Kidney (tissue), 14 donors: ENCODE results near the gene MAP6. TPM values are rescaled to one million over a fixed set of nuclear protein-coding genes. Genes with fewer than 3 reads are reported as not detected.

Experiments
- DNase-seq, 5 donors: peaks; one replicate each; pipeline ENCODE4 v3.0.0-alpha.2; 2013 to 2020
- FAIRE-seq: peaks from 2 replicates; lab custom pipeline; 2012; peaks lifted over from hg19 to GRCh38; lab: Jason Lieb, UNC
- H3K27ac ChIP-seq, 2 donors: one replicate each; pipeline ENCODE4 v1.7.0; 2013; ENCODE audit warnings: low read depth in 2 of 2, low read length in 2 of 2, inconsistent platforms in 1 of 2
- H3K27me3 ChIP-seq: one replicate; pipeline ENCODE4 v1.7.1; 2013; ENCODE audit warnings: low read length, inconsistent platforms; ENCODE audit not compliant: control insufficient read depth, insufficient read depth
- H3K36me3 ChIP-seq, 3 donors: one replicate each; pipeline versions ENCODE4 v1.7.0 to v1.7.1; 2013; ENCODE audit warnings: low read length in 3 of 3, control low read depth in 1 of 3, inconsistent platforms in 1 of 3; ENCODE audit not compliant: insufficient read depth in 3 of 3, control insufficient read depth in 2 of 3
- H3K4me1 ChIP-seq, 3 donors: one replicate each; pipeline versions ENCODE4 v1.7.0 to v1.7.1; 2013; ENCODE audit warnings: low read length in 3 of 3, inconsistent platforms in 1 of 3, low read depth in 1 of 3; ENCODE audit not compliant: control insufficient read depth in 2 of 3, insufficient read depth in 2 of 3
- H3K4me3 ChIP-seq, 3 donors: one replicate each; pipeline versions ENCODE4 v1.7.0 to v1.8.1; 2013; ENCODE audit warnings: low read length in 3 of 3, control low read depth in 1 of 3, inconsistent platforms in 1 of 3
- H3K9ac ChIP-seq, 3 donors: one replicate each; pipeline versions ENCODE4 v1.7.0 to v1.7.1; 2013; ENCODE audit warnings: low read length in 3 of 3, control low read depth in 1 of 3, inconsistent platforms in 1 of 3
- H3K9me3 ChIP-seq, 3 donors: one replicate each; pipeline versions ENCODE4 v1.7.0 to v1.7.1; 2013; ENCODE audit warnings: low read length in 3 of 3, control low read depth in 1 of 3, inconsistent platforms in 1 of 3; ENCODE audit not compliant: control insufficient read depth in 2 of 3, insufficient read depth in 1 of 3
- CTCF ChIP-seq: IDR thresholded peaks from 3 replicates; pipeline ENCODE4 v1.5.1; 2012; ENCODE audit warnings: mild to moderate bottlenecking, moderate library complexity, borderline replicate concordance; ENCODE audit not compliant: insufficient read depth; ENCODE audit errors: extremely low read depth
- intact Hi-C: fragments of 100-400 bp; cut with DNase I; formaldehyde crosslinking; loops from one replicate; pipeline ENCODE4 v1.11.1; 2022
- polyA plus RNA-seq: library from polyadenylated mRNA; stranded (reverse); fragments of 350-450 nt; fragmentation: Illumina TruSeq; extraction: RNeasy Lipid Tissue Mini Kit (QIAGEN cat#74804); gene quantifications from one replicate; pipeline ENCODE4 v1.2.3, GENCODE V29; 2014; ENCODE audit warnings: low read depth, low replicate concordance; ENCODE audit not compliant: insufficient read depth
- total RNA-seq: library from RNA; stranded (reverse); fragmentation: NEBNext Ultra II Directional; extraction: Animal tissue kit (Norgen Biotek cat#: 25700); gene quantifications from one replicate; pipeline ENCODE4 v1.2.1, GENCODE V29; 2021
- donor health status: control.
- donor health status: control.
- donor health status: control.
- donor health status: control.
- donor health status: control.
- donor health status: DM: yes; HTN: yes; CAD: no.
- donor health status: Normal renal cell carcinoma (clear cell type).

The MAP6 gene
- total and polyA plus RNA-seq, 2 donors from 2014 or later = 7.7 to 21.3 TPM

GRCh38 chr11:75574698-75575602 lies 93.9 kb downstream of the MAP6 start:
- FAIRE-seq (no peak), DNase-seq (no peak)
- Histone ChIP-seq H3K4me3 (no peak overlapping the region), H3K27me3 (no peaks in the 10 kb centered on the region), H3K4me1 (peaks cover 0 to 9% (median 0%) of the 10 kb centered on the region in 3 donors), H3K9me3 (no peaks in the 10 kb centered on the region), H3K36me3 (peaks cover 0 to 32% (median 27%) of the 10 kb centered on the region in 3 donors), H3K9ac (no peak overlapping the region), H3K27ac (no peak overlapping the region)
- intact Hi-C loops = no loop called here
- TF ChIP-seq CTCF = peak; percentile 18

DNA sequence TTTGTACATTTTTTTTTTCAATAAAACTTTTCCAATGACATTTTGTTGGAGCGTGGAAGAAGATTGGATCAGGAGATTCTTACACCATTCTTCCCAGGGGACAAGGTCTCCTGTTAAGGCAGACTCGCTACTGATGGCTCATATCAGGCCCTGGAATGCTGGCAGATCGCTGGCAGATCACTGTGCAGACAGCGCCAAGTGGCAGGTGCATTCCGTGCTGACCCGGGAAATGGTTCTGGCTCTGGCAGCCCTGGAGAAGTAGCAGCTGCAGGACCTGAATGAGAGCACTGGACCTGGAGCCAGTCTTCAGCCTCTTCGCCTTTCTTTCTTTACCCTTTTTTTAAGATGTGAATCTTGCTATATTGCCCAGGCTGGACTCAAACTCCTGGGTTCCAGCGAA lies 96.1 kb downstream of the MAP6 start:
- no peak overlapping the region for H3K27ac ChIP-seq
- H3K36me3 ChIP-seq = peaks cover 2 to 52% (median 44%) of the 10 kb centered on the region in 3 donors
- no peaks in the 10 kb centered on the region for H3K27me3 ChIP-seq
- DNase-seq = no peak
- no peak overlapping the region for H3K9ac ChIP-seq
- no peak for FAIRE-seq
- intact Hi-C loops = no loop called here
- no peak for TF ChIP-seq CTCF
- H3K4me3 ChIP-seq = no peak overlapping the region
- peaks cover 0 to 11% (median 4%) of the 10 kb centered on the region in 3 donors for H3K4me1 ChIP-seq
- no peaks in the 10 kb centered on the region for H3K9me3 ChIP-seq

DNA sequence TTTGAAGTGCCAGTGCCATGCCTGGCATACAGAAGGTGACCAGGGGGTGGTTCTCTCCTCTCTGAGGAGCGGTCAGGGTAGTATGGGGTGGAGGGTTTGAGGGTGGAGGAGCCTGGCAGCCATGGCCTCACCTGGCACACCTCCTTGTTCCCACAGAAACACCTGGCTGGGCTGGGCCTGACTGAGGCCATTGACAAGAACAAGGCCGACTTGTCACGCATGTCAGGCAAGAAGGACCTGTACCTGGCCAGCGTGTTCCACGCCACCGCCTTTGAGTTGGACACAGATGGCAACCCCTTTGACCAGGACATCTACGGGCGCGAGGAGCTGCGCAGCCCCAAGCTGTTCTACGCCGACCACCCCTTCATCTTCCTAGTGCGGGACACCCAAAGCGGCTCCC lies 97.2 kb downstream of the MAP6 start:
- FAIRE-seq (no peak), DNase-seq (no peak)
- H3K27me3 ChIP-seq = no peaks in the 10 kb centered on the region
- H3K27ac ChIP-seq = no peak overlapping the region
- intact Hi-C loops = no loop called here
- H3K4me1 ChIP-seq = peaks cover 0 to 10% (median 10%) of the 10 kb centered on the region in 3 donors
- no peak overlapping the region for H3K9ac ChIP-seq
- H3K4me3 ChIP-seq = no peak overlapping the region
- H3K9me3 ChIP-seq = no peaks in the 10 kb centered on the region
- peaks cover 5 to 56% (median 51%) of the 10 kb centered on the region in 3 donors for H3K36me3 ChIP-seq
- no peak for TF ChIP-seq CTCF
